ENCODE data around the gene SLC6A11.

Gene SLC6A11

GRCh38 chr3:10957976-10958749, 142.1 kb downstream of the SLC6A11 start:
- DNase-seq: peak; percentile 51

GRCh38 chr3:10960255-10960654, 144.2 kb downstream of the SLC6A11 start:
- DNase-seq: no peak

DNA sequence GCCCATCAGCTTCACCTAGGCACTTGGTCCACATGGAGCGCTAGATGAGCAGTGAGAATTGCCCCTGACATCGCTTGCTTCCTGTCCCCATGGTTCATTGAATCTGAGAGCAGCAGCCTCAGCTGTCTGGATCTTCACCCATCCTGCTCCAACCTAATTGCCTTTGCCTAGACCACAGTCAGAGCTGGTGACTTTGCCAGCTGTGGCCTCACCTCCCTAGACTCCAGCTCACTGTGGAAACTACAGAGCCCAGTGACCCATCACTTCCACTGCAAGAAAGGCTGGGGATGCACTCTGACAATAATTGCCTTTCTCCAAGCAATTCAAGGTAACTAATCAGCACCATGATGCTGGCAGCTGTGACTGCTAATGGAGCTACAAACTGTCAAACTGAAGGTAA, 145.9 kb downstream of the SLC6A11 start:
- DNase-seq: peak; percentile 56

DNA sequence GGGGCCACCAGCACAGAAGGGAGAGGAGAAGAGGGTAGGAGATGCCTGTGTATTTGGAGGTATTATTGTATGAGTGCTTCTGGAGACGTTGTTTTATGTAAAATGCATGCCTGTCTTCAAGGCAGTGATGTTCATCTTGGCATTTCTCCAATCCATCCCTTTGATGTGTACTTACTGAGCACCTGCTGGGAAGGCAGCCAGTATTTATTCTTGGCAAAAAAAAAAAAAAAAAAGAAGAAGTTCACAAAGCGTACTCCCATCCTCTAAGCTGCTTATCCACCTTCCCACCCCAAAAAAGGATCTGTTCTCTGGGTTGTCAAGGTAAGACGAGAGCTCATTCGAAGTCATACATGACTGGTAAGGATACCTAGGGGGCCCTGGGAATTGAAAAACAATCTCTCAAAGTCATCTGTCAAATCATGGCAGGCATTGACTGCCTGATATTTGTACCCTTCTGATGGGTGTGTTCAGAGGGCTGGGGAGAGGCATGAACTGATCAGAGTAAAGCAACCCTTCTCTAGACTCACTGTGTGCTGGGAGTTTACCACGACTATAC, 146.5 kb downstream of the SLC6A11 start:
- DNase-seq: no peak

GRCh38 chr3:10964537-10965167, 148.6 kb downstream of the SLC6A11 start:
- peak; percentile 65 for DNase-seq

- peak; percentile 75 for DNase-seq
These were observed 152.4 kb downstream of the SLC6A11 start for GRCh38 chr3:10968401-10968800.

- no peak for DNase-seq
These were observed 154.4 kb downstream of the SLC6A11 start for GRCh38 chr3:10970306-10970960.

DNA sequence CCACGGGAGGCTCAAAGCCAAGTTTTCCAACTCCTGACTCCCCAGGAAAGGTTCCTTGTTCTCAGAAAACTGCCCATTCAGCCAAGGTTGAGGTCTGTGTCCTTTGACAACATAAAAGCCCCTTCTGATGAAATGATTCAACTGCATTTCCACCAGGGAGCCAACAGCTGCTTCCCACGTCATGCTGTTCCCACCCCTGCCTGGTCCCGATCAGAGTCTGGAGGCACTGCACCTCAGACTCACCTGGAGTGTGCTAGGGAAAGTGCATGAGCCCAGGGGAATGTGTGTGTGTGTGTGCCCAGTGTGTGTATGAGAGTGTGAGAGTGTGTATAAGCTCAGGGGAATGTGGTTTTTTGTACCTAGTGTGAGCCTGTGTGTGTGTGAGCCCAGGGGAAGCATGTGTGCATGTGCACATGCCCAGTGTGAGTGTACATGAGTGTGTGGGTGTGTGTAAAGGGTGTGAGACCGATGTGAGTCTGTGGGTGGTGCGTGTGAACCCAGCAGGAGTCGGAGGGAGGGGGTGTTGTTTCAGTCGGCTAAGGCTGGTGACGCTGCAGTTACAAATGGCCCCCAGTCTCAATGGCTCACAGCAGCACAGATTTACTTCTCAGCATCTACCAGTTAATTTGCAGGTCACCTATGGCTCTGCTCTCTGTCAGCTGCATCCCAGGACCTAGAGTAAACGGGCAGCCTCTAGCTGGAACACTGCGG, 156.2 kb downstream of the SLC6A11 start:
- DNase-seq: no peak

DNA sequence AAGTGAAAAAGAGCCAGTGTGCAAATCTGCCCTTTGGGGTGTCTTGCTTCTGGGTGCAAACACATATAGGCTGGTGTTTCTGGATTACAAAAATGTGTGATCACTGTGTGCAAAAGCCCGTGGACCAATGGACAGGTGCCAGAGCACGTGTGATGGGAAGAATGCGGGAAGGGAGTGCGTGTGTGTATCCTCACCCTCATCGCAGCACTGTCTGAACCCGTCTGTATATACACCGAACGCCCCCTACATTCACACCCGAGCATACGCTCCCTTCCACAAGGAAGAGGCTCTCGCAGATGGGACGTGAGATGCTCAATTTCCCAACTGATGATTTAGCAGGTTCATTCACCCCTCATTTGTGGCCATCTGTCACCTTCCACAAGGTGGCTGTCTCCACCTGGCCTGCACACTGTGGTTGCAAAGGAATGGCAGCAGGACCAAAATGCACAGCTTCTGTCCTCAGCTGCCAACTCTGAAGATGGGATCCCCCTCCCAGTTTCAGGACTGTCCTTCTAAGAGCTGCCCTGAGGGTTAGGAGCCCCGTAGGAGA, 157.1 kb downstream of the SLC6A11 start:
- DNase-seq: no peak

GRCh38 chr3:10974131-10974530, 158.1 kb downstream of the SLC6A11 start:
- no peak for DNase-seq

DNA sequence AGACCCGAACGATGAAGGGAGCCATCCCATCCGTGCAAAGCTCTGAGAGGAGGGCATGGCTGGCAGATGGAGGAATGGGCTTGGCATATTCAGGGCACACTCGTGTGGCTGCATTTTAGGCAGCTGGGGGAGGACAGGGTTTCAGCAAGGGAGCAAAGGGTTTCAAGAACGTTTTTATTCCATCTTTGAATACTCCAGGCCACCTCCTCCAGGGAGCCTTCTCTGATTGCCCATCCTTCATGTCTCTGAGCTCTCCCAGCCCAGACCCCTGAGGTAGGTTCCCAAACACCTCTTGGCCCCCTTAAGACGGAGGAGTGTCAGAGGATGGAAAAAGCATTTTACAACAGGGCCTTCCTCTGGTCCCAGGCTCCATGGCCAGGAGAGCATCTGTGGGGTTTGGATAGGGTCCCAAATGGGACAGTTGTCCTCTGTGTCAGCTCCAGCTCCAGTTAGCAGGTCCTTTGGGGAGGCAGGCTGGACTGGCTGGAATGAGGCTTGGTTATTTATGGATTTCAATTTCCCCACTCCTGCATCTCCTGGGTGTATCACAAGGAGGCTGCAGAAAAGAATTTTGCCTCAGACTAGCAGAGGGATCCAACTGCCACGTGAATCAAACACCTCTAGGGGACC, 158.8 kb downstream of the SLC6A11 start:
- DNase-seq: no peak

- DNase-seq: no peak
These were observed 159.7 kb downstream of the SLC6A11 start for GRCh38 chr3:10975695-10976234.

DNA sequence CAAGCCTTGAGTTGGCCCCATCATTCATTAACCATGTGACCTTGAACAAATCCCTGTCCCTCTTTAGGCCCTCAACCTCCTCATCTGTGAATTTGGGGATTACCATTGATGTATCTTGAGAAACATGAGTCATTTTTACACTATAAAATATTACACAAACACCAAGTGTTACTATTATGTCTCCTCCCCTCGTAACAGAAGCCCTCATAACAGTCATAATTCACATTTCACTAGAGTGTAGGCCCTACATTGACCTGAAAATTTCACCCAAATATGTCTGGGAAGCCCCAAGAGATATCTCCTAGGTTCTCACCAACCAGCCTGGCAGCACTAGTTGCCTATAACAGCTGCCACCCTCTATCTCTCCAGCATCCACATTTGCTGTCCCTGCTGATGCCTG, 160.7 kb downstream of the SLC6A11 start:
- no peak for DNase-seq

- peak; percentile 73 for DNase-seq
These were observed 162.0 kb downstream of the SLC6A11 start for GRCh38 chr3:10977892-10978510.

DNA sequence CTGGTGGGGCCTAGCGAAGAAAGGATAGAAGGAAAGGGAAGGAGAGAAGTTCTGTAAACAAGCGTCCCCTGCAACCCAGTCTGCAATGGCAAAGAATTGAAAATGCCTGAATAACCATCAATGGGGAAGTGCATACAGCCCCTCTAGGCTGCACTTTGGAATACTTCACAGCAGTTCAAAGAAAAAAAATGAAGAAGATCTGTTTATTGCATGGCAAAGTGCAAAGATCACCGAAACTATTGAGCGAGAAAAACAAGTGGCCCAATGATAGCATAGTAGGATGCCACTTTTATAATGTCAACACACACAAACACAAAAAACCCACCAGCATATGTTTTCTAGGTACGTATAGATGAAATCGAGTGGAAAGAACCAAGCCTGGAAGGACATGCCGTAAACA, 162.9 kb downstream of the SLC6A11 start:
- no peak for DNase-seq

GRCh38 chr3:10980312-10980711, 164.3 kb downstream of the SLC6A11 start:
- no peak for DNase-seq

DNA sequence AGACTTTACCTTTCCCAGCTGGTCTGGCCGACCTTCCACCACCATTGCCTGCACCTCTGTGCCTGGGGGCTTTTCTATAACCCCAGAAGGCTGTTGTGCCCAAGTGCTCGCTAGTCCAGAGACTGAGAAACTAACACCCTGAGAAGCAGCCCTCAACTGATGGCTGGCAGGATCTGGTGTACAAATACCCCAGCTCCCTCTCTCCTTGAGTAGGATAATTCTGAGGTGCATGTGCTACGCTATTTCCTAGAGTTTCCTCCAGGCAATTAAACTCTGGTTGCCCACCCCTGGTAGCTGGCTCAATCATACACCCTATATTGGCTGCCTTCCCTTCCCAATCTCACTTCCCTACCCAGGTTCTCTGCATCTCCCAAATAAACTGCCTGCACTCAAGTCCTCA, 165.0 kb downstream of the SLC6A11 start:
- DNase-seq: no peak

GRCh38 chr3:10981961-10982360, 165.9 kb downstream of the SLC6A11 start:
- no peak for DNase-seq

DNA sequence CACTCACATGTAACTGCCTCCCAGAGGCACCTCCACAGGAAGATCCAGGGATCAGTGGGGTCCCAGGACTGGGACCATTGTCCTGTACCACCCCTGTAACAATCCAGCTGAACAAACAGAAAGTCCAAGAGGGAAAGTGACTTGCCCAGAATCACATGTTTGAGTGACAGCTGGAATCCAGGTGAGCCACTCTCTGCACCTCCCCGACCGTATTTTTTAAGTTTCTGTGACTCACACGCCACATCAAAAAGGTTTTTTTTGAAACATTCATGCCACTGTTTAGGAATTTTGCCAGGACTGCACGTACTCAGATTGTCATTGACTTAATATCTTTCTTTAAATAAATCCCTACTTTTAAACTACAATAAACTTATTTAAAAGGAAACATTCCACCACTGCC, 166.8 kb downstream of the SLC6A11 start:
- DNase-seq: no peak

DNA sequence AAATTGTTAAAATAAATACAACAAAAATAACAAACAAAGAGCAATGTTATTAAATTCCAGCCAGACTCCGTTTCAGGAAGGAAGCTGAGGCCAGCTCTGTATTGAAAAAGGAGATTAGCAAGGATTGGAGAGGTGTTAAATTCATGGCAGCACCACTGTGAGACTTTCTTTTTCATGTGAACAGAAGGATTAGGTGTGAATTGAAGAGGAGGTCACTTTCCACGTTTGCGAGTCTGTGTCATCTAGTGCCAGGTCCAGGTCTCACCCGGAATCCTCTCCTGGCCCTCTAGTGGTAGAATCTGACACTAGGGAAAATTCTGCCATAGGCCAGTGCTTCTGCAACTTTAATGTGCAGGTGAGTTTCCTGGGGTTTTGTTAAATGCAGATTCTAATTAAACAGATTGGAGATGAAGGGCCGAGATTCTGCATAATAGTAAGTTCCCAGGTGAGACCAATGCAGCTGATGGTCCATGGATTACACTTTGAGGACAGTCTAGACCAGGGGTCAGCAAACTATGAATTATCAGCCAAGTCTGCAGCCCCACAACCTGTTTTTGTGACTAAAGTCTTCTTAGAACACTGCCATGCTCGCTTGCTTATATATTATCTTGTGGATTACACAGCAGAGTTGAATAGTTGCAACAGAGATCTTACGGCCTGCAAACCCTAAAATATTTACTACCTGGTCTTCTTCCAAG, 167.3 kb downstream of the SLC6A11 start:
- no peak for DNase-seq

- no peak for DNase-seq
These were observed 168.4 kb downstream of the SLC6A11 start for GRCh38 chr3:10984371-10984896.
